ENCODE measurements around the gene ATP2B2. TPM values are rescaled to one million over a fixed set of nuclear protein-coding genes. Genes with fewer than 3 reads are reported as not detected.

Gene ATP2B2
- total RNA-seq, 4 donors from 2014 or later = not detected

GRCh38 chr3:10292505-10293419 lies 212.6 kb downstream of the ATP2B2 start, which contains the start of gene GHRL:
TSS of gene GHRL (minus strand) at chr3:10292947. CDS start at chr3:10290180, 2,767 bp downstream.
- intact Hi-C loops (cut with DNase I; ENCODE audit: low total_unique reads) = no loop called here
- in situ Hi-C loops (cut with MboI; ENCODE audit: low pct_ligation_motif_present in 1 of 4, low pct_unique_long_range_greater_than_20kb in 1 of 4, low sequenced_read_pairs in 3 of 4) = no loop called here
- H3K27me3 ChIP-seq = no peaks in the 10 kb centered on the region
- H3K4me3 ChIP-seq = no peak within 1 kb of the TSS
- TF ChIP-seq CTCF (IDR thresholded peaks at IDR 0.05) = no peak
- H3K27ac ChIP-seq = no peak within 1 kb of the TSS
- 66 to 79% methylated on average over 7 to 12 of the region's 12 CpGs for WGBS, 2 donors (ENCODE audit: low coverage in 1 of 2)
- DNase-seq = no peak
- no peaks in the 10 kb centered on the region for H3K9me3 ChIP-seq
- peaks cover 0 to 3% (median 0%) of the 10 kb centered on the region in 4 donors for H3K4me1 ChIP-seq
- H3K36me3 ChIP-seq = peaks cover 0 to 4% (median 0%) of the 10 kb centered on the region in 4 donors

- no peak overlapping the region for H3K27ac ChIP-seq
- intact Hi-C loops (cut with DNase I; ENCODE audit: low total_unique reads) (no loop called here), in situ Hi-C loops (cut with MboI; ENCODE audit: low pct_ligation_motif_present in 1 of 4, low pct_unique_long_range_greater_than_20kb in 1 of 4, low sequenced_read_pairs in 3 of 4) (no loop called here)
- no peak for DNase-seq
- no peaks in the 10 kb centered on the region for H3K9me3 ChIP-seq
- 93 to 95% methylated on average over 2 to 6 of the region's 6 CpGs for WGBS, 2 donors (ENCODE audit: low coverage in 1 of 2)
- H3K36me3 ChIP-seq = peaks cover 0 to 4% (median 0%) of the 10 kb centered on the region in 4 donors
- H3K27me3 ChIP-seq = no peaks in the 10 kb centered on the region
- H3K4me3 ChIP-seq = no peak overlapping the region
- no peak for TF ChIP-seq POLR2A (IDR thresholded peaks at IDR 0.05)
- no peak for TF ChIP-seq CTCF (IDR thresholded peaks at IDR 0.05)
- TF ChIP-seq EP300 (IDR thresholded peaks at IDR 0.05; ENCODE audit: low read depth) = no peak
- no peak for TF ChIP-seq POLR2AphosphoS5 (IDR thresholded peaks at IDR 0.05)
- peaks cover 0 to 3% (median 0%) of the 10 kb centered on the region in 4 donors for H3K4me1 ChIP-seq
Observed at GRCh38 chr3:10291641-10292040, 213.7 kb downstream of the ATP2B2 start.

GRCh38 chr3:10290481-10291176 lies 214.8 kb downstream of the ATP2B2 start:
- DNase-seq = no peak
- Histone ChIP-seq H3K27ac (no peak overlapping the region), H3K27me3 (no peaks in the 10 kb centered on the region), H3K36me3 (peaks cover 0 to 3% (median 0%) of the 10 kb centered on the region in 4 donors), H3K9me3 (no peaks in the 10 kb centered on the region), H3K4me1 (no peaks in the 10 kb centered on the region), H3K4me3 (no peak overlapping the region)
- in situ Hi-C loops (cut with MboI; ENCODE audit: low pct_ligation_motif_present in 1 of 4, low pct_unique_long_range_greater_than_20kb in 1 of 4, low sequenced_read_pairs in 3 of 4) = no loop called here
- TF ChIP-seq EP300 (IDR thresholded peaks at IDR 0.05; ENCODE audit: low read depth) (no peak), POLR2AphosphoS5 (IDR thresholded peaks at IDR 0.05) (no peak), POLR2A (IDR thresholded peaks at IDR 0.05) (no peak), CTCF (IDR thresholded peaks at IDR 0.05) (no peak)
- 84% methylated on average over 18 of the region's 18 CpGs; no CpG with 5 or more reads in 1 of the 2 donors for WGBS, 2 donors (ENCODE audit: low coverage in 1 of 2)
- intact Hi-C loops (cut with DNase I; ENCODE audit: low total_unique reads) = no loop called here

GRCh38 chr3:10289787-10290355 lies 215.5 kb downstream of the ATP2B2 start:
- in situ Hi-C loops (cut with MboI; ENCODE audit: low pct_ligation_motif_present in 1 of 4, low pct_unique_long_range_greater_than_20kb in 1 of 4, low sequenced_read_pairs in 3 of 4) = no loop called here
- H3K27ac ChIP-seq = no peak overlapping the region
- TF ChIP-seq EP300 (IDR thresholded peaks at IDR 0.05; ENCODE audit: low read depth) (no peak), POLR2A (IDR thresholded peaks at IDR 0.05) (no peak), CTCF (IDR thresholded peaks at IDR 0.05) (no peak), POLR2AphosphoS5 (IDR thresholded peaks at IDR 0.05) (no peak)
- H3K4me3 ChIP-seq = no peak overlapping the region
- H3K36me3 ChIP-seq = peaks cover 0 to 3% (median 0%) of the 10 kb centered on the region in 4 donors
- no peaks in the 10 kb centered on the region for H3K9me3 ChIP-seq
- 89% methylated on average over 9 of the region's 9 CpGs; no CpG with 5 or more reads in 1 of the 2 donors for WGBS, 2 donors (ENCODE audit: low coverage in 1 of 2)
- no peak for DNase-seq
- intact Hi-C loops (cut with DNase I; ENCODE audit: low total_unique reads) = no loop called here
- no peaks in the 10 kb centered on the region for H3K4me1 ChIP-seq
- no peaks in the 10 kb centered on the region for H3K27me3 ChIP-seq

Data from transverse colon (tissue), 4 donors.